Measurements from ENCODE around the gene MANSC4.

The MANSC4 gene

DNA sequence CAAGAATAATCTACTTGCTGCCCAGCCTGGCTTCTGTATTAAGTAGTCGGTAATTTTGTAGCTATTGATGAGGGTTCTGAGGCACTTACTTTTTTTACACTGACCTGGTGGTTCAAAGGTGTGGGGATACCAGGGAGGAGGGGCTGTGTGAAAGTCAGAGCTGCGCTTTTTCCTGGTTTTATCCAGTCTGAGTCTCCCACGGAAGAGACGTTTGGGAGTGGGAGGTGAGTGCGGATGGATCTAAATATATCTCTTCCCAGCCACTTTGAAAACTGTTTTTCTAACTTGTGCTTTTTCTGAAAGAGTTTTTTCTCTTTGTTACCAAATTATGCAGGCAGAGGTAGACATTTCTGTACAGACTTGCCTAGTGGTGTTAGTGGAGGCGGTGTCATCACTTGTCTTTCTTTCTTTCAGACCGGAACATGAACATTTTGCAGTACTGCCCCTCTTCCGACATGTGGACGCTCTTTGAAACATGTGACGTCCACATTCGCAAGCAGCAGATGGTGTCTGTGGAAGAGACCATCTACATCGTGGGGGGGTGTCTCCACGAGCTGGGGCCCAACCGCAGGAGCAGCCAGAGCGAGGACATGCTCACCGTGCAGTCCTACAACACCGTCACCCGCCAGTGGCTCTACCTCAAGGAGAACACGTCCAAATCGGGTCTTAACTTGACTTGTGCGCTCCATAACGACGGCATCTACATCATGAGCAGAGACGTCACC, 17.4 kb upstream of the MANSC4 start:
- DNase-seq: no peak

- DNase-seq: no peak
These were observed 16.1 kb upstream of the MANSC4 start for GRCh38 chr12:27796128-27796527.

DNA sequence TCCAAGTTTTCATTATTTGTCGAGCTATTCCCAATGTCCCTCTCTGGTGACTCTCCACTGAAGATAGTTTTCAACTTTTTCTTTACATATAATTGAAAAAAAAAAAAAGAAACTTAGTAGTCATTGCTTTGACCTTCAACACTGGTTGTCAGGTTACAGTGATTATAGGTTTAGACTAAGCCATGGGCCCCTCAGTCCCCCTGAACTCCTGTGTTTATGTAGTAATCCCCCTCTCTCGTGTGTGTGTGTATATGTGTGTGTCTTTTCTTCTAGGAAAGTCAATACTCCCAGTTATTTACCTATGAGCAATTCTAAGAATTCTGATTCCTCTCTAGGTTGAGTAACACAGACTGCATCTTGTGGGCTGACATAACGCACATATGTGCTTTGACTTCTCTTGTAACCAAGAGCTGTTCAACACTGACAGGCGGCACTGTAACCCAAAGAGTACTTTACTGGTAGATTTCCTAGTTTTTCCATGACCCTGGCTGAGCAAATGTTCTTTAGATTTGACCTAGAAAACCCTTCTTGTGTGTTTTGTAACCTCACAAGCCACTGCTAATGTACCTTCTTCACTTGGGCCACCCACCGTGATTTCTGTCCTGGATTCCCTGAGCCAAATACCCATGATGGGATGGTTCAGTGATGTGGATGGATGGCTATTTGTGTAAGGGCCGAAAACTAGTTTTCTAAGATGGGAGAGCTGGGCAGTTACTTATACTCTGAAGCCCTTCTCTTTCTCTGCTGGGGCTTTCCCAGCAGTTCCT, 15.0 kb upstream of the MANSC4 start:
- no peak for DNase-seq

GRCh38 chr12:27790179-27790578, 10.1 kb upstream of the MANSC4 start:
- no peak for DNase-seq

DNA sequence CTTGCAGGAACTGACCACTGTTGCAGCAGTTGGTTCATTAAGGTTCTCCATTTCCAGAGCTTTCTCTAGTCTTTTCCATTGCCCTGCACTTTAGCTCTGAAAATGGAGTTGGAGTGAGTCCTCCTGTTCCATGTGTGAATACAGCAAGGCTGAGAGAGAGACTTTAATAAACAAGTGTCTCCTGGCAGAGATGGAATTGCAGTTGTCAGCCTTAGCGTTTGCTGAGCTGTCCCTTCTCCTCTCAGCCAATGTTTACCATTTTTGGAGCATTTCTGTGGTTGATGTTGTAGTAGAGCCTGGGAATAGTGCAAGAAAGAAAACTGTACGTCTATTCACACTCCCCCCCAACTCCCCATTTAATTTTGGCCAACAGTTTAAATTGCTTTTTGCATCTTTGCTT, 7.5 kb upstream of the MANSC4 start:
- no peak for DNase-seq

GRCh38 chr12:27785882-27786570, 6.0 kb upstream of the MANSC4 start:
- no peak for DNase-seq

GRCh38 chr12:27782481-27782880, 2.4 kb upstream of the MANSC4 start:
- DNase-seq: no peak

DNA sequence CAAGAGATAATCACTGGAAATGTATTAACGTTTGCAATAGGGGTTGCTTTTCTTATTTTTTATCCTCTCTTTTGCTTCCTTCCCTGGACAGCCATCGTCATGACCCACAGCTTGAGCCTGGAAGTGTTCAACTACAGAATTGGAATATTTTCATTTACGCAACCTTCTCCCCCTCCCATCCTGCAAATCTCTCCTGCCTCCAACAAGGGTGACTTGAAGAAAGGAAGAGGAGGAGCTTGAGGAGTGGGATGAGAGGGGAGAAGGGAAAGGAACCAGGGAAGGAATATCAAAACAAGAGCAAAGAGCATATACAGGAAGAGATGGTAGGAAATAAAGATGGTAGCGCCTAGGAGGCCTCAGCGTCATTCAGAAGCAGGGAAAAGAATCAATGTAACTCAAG, 1.6 kb upstream of the MANSC4 start:
- no peak for DNase-seq

- DNase-seq: peak in 3 of 4 experiments; percentile 18 to 25 (median 23)
These were observed 774 bp upstream of the MANSC4 start for GRCh38 chr12:27780612-27781408.

GRCh38 chr12:27779416-27779919, 568 bp downstream of the MANSC4 start:
- no peak for DNase-seq

DNA sequence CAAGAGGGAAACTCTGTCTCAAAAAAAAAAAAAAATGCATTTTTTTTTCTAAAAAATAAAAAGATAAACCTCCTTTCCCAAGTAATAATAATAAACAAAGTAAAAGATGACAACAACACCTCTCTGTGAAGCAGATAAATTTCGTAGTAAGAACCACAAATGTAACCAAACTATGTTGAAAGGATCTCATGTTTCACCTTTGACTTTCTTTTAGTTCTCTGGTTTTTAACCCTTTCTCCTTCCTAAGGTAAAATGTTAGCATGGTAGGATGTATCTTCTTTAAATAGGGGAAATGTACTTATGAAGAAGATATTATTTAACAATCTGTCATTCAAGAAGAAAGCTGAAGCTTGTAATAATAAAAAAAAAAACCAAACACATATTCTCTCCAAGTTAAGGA, 1.8 kb downstream of the MANSC4 start:
- no peak for DNase-seq

DNA sequence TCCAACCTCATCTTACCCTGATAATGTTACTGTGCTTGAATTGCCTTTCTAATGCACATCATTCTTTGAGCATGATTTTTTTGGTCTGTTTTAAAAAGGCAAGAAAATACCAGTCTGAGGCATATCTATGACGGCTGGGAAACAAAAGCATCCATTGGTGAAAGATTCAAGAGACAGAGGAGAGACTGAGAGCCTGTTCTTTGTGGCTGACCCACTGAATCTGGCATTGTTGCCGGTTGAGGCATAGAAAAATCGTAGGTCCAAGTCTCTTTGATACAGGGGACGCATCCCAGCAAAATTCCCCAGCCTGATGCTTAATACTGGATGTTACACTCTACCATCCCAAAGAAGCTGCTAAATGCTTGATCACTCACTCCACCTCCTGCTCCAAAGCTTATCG, 2.9 kb downstream of the MANSC4 start:
- no peak for DNase-seq

DNA sequence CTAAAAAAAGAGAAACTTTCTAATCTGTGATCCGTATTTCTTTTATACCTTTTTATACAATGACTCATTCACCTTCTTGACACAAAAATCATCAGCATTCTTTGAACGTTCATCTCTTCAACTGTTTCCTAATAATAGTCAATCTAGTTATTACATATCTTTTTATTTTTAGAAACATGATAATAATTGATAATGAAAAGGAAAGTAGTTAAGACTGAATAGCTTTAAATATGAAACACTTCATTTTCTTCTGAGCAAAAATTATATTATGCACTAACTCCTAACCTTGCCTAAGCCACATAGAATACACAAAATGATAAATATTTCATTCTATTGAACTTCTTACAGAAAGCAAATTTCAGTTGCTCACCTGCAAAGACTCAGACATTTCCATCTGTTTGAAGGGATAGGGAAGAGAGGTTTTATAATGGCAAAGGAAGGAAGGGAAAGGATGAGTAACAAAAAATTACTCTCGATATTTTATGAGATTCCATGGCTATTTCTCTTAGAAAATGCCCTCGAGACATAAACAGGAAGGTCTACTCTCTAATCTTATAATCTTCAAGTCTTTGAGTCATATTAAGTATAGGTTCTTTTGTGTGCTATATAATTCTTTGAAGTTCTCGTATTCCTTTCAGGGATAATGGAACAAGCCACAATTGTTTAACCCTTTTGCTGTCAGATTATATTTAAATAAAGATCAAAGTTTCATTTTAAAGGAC, 7.5 kb downstream of the MANSC4 start:
- no peak for DNase-seq

GRCh38 chr12:27771481-27772327, 8.3 kb downstream of the MANSC4 start:
- no peak for DNase-seq

DNA sequence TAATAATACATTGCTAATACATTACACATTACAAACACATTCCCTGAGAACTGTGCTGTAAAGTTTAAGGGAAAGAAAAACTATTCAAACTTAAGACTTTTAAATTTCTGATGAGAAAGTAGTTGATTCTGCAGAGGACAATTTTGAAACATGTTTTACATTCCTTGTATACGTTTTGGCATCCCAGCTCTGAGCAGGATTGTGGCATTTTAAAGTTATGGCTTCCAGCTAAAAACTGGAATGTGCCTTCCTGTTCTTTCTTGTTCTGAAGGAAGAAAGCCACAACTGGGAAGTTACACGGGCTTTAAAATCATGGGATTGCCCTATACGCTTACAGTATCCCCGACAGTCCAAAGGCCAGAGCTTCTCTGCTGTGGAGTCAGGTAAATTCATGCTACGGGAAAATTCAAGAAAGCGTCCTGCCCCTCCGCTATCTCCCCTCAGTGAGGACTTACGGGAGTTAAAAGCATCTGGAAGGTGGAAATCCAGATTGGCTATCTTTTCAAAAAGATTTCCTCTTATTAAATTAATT, 10.8 kb downstream of the MANSC4 start:
- DNase-seq: no peak

DNA sequence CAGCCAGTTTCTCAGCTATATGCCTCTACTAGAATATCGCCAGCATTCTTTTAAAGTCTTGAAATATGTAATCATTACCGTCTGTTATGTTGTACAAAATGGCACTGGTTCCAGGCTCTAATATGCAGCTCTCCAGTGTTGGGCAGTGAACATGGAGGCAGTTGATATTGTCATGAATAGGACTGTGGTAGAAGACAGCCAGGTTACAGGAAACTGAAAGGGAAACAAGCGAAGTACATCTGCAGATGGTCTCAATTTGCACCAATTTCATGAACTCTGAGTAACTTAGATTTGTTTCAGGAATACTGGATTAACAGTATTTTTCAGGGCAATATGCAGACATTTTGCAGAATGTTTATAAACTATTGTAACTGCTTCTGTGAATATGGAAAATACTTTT, 13.4 kb downstream of the MANSC4 start:
- no peak for DNase-seq

GRCh38 chr12:27762757-27763156, 17.3 kb downstream of the MANSC4 start:
- DNase-seq: no peak

DNA sequence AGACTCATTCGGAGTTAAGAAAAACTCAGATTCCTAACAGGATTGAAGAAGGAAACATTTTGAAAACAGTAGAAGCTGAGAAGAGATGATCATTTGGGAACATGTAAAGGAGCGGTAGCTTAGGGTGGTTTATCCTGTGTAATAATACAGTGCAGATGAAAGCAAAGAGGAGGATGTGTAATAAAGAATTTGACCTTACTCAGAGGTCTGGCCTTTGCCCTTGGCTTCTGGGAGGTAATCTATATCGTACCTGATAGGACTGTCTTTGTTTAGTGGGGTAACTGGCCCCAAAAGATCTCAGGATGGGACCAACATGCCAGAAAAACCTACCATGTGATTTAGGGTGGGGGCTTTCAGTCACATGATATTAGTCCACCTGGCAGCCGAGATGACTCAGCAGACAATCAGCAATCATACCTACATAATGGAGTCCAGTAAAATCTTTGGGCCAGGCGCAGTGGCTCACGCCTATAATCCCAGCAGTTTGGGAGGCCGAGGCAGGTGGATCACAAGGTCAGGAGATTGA, 23.3 kb downstream of the MANSC4 start:
- no peak for DNase-seq

GRCh38 chr12:27754795-27755194, 25.2 kb downstream of the MANSC4 start:
- DNase-seq: no peak

DNA sequence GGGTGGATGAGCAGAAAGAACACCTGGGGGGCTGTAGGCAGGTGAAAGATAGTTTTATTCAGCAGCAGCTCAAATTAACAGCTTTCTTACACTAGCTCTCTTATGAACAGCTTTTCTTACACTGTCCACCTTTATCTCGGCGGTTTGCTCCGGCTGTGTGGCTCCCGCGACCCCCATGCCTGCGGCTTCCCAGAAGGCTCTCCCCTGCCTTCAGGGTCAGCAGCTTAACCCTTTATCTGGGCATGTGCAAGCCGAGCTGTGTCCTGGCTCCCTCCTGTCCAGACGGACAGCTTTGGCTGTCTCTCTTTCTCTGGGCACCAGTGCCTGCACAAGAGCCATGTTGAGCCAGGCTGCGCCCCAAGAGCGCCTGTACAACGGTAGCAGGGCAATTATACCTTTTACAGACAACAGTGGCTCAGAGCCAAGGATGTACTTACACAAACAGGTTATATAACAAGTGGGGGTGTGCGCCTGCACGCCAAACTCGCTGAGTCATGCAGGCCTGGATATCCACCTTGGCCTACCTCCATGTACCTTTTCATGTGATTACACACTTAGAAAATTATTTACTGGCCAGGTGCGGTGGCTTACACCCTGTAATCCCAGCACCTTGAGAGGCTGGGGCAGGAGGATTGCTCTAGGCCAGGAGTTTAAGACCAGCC, 28.5 kb downstream of the MANSC4 start:
- no peak for DNase-seq

All from activated CD4-positive, CD25-positive, alpha-beta regulatory T cell (primary cell).